GOT3 (cell line): ENCODE data around the gene CYTH2.
A peak's percentile ranks its signal among the peaks of the same experiment; 100 is the strongest.

Source experiments
- DNase-seq: peaks from one replicate; lab custom pipeline; 2025; ENCODE audit warnings: mixed read lengths; lab: John Stamatoyannopoulos, UW

The CYTH2 gene

GRCh38 chr19:48469289-48469881 is at the start of gene CYTH2:
Gene CYTH2, plus strand, starts transcription at chr19:48469369. Its CDS starts 139 bp downstream, at chr19:48469508.
- DNase-seq = peak; percentile 61

GRCh38 chr19:48421548-48421947 is 47.6 kb upstream of the CYTH2 start:
- DNase-seq = no peak

- DNase-seq = no peak
These were observed 44.4 kb upstream of the CYTH2 start for GRCh38 chr19:48424694-48425219.

GRCh38 chr19:48428670-48429069 is 40.5 kb upstream of the CYTH2 start:
- DNase-seq = no peak

GRCh38 chr19:48433337-48433736 is 35.8 kb upstream of the CYTH2 start:
- no peak for DNase-seq

- no peak for DNase-seq
These were observed 32.6 kb upstream of the CYTH2 start for GRCh38 chr19:48436586-48436985.

GRCh38 chr19:48441360-48442050 is 27.7 kb upstream of the CYTH2 start:
- DNase-seq = no peak

- DNase-seq = no peak
These were observed 26.8 kb upstream of the CYTH2 start for GRCh38 chr19:48442116-48443035.

GRCh38 chr19:48443256-48443655 is 25.9 kb upstream of the CYTH2 start:
- no peak for DNase-seq

- no peak for DNase-seq
These were observed 25.4 kb upstream of the CYTH2 start for GRCh38 chr19:48443731-48444128.

- no peak for DNase-seq
These were observed 24.8 kb upstream of the CYTH2 start for GRCh38 chr19:48444129-48444935.

- DNase-seq = no peak
These were observed 24.3 kb upstream of the CYTH2 start for GRCh38 chr19:48444936-48445200.

GRCh38 chr19:48445256-48445605 is 23.9 kb upstream of the CYTH2 start:
- DNase-seq = no peak

GRCh38 chr19:48445606-48446481 is 23.3 kb upstream of the CYTH2 start, which contains the start of gene GRWD1:
Gene GRWD1, plus strand, starts transcription at chr19:48445983. Its CDS starts 23 bp downstream, at chr19:48446006.
- peak; percentile 65 for DNase-seq

GRCh38 chr19:48446579-48446978 is 22.6 kb upstream of the CYTH2 start:
- no peak for DNase-seq

GRCh38 chr19:48448563-48448962 is 20.6 kb upstream of the CYTH2 start:
- DNase-seq = no peak

- no peak for DNase-seq
These were observed 18.7 kb upstream of the CYTH2 start for GRCh38 chr19:48450441-48450840.

GRCh38 chr19:48450863-48451262 is 18.3 kb upstream of the CYTH2 start:
- DNase-seq = no peak

GRCh38 chr19:48451624-48452023 is 17.5 kb upstream of the CYTH2 start:
- no peak for DNase-seq

- no peak for DNase-seq
These were observed 16.6 kb upstream of the CYTH2 start for GRCh38 chr19:48452289-48453190.
